Panc1 (cell line): ENCODE measurements around the gene PPP2R3B. TPM values are rescaled to one million over a fixed set of nuclear protein-coding genes. Genes with fewer than 3 reads are reported as not detected.

Experiments used
- ATAC-seq: fragments of 200-7000 bp; cut with Tn5 transposase; 2 replicates; pipeline ENCODE4 v1.9.1; 2020; ENCODE audit warnings: mild to moderate bottlenecking, moderate library complexity
- BruUV-seq: library from RNA; stranded (reverse); fragments of 400-500 nt; replicated peaks from 2 replicates; lab custom pipeline; 2021; lab: Mats Ljungman, UMichigan
- CTCF ChIA-PET: fragments of 300-600 bp; sonication (Branson Sonifier 250); formaldehyde crosslinking; loops from one replicate; lab custom pipeline; 2022; ENCODE audit warnings: antibody characterized with exemption; lab: Charles Lee
- POLR2A ChIA-PET: fragments of 300-600 bp; sonication (Branson Sonifier 250); formaldehyde crosslinking; loops from one replicate; lab custom pipeline; 2022; ENCODE audit warnings: antibody characterized with exemption; lab: Charles Lee
- DNase-seq: peaks from one replicate; pipeline ENCODE4 v3.0.0-alpha.2; 2010; ENCODE audit warnings: low read depth, low spot score
- H3K27ac ChIP-seq: 2 replicates; pipeline ENCODE4 v1.5.1; 2011; ENCODE audit warnings: mild to moderate bottlenecking, low read length, inconsistent platforms
- H3K27me3 ChIP-seq: fragments of 200-500 bp; sonication (Bioruptor generic); 2 replicates; pipeline ENCODE4 v1.6.0; 2014; ENCODE audit warnings: low read length, inconsistent platforms; ENCODE audit not compliant: control insufficient read depth, insufficient read depth
- H3K36me3 ChIP-seq: fragments of 200-500 bp; sonication (Bioruptor generic); 2 replicates; pipeline ENCODE4 v1.5.1; 2014; ENCODE audit warnings: inconsistent platforms, mild to moderate bottlenecking, low read length, moderate library complexity; ENCODE audit not compliant: control insufficient read depth, insufficient read depth
- H3K4me1 ChIP-seq: 2 replicates; pipeline ENCODE4 v1.5.1; 2011; ENCODE audit warnings: inconsistent platforms, mild to moderate bottlenecking, low read length, moderate library complexity; ENCODE audit not compliant: control insufficient read depth, insufficient read depth
- H3K4me3 ChIP-seq, 2 experiments: 2 replicates each; pipeline ENCODE4 v1.5.1; 2011 to 2012; ENCODE audit warnings: low read depth in 2 of 2, low read length in 2 of 2, mild to moderate bottlenecking in 2 of 2, inconsistent platforms in 1 of 2, moderate library complexity in 1 of 2
- H3K9me3 ChIP-seq: fragments of 200-500 bp; sonication (Bioruptor generic); 2 replicates; pipeline ENCODE4 v1.5.1; 2014; ENCODE audit warnings: low read depth, mild to moderate bottlenecking, inconsistent platforms, low read length, moderate library complexity; ENCODE audit not compliant: control insufficient read depth, insufficient read depth
- CTCF ChIP-seq: fragments of 450-650 bp; IDR thresholded peaks from 2 replicates; pipeline ENCODE4 v1.5.1; 2017; ENCODE audit warnings: mild to moderate bottlenecking
- POLR2AphosphoS5 ChIP-seq: IDR thresholded peaks from 2 replicates; pipeline ENCODE4 v1.6.1; 2012; ENCODE audit warnings: mild to moderate bottlenecking, low read depth, low read length, moderate library complexity
- REST ChIP-seq, 2 experiments: IDR thresholded peaks; 2 replicates each; pipeline ENCODE4 v1.6.1; 2011 to 2012; ENCODE audit warnings: low read depth in 2 of 2, control low read depth in 1 of 2, low read length in 1 of 2, mild to moderate bottlenecking in 1 of 2, moderate library complexity in 1 of 2; ENCODE audit not compliant: insufficient read depth in 1 of 2
- SIN3A ChIP-seq: IDR thresholded peaks from 2 replicates; pipeline ENCODE4 v1.6.1; 2012; ENCODE audit warnings: low read depth, mild to moderate bottlenecking, low read length, moderate library complexity, borderline replicate concordance; ENCODE audit not compliant: insufficient read depth
- TCF7L2 ChIP-seq: IDR thresholded peaks from 2 replicates; pipeline ENCODE4 v1.6.1; 2011; ENCODE audit warnings: mild to moderate bottlenecking, low read depth, low read length, inconsistent platforms
- in situ Hi-C: cut with HindIII; loops from 2 replicates; pipeline ENCODE4 v1.10.0; 2016; ENCODE audit warnings: low sequenced_read_pairs, low pct_unique_long_range_greater_than_20kb
- intact Hi-C: fragments of 100-400 bp; cut with micrococcal nuclease; formaldehyde crosslinking; loops from one replicate; pipeline ENCODE4 v1.10.0; 2022; ENCODE audit not compliant: unreplicated experiment
- total RNA-seq: library from RNA; stranded (reverse); gene quantifications from one replicate; pipeline ENCODE4 v1.2.1, GENCODE V29; 2021; ENCODE audit not compliant: unreplicated experiment

The PPP2R3B gene
- total RNA-seq, 1 experiment from 2014 or later: 19.2 TPM

GRCh38 chrX:431492-432111, 44.9 kb upstream of the PPP2R3B start:
- no peak for DNase-seq
- intact Hi-C loops: no loop called here
- no peaks in the 10 kb centered on the region for H3K36me3 ChIP-seq
- ATAC-seq: no peak
- no TSS peak for BruUV-seq
- ChIA-PET POLR2A (no interaction called here), CTCF (no interaction called here)
- in situ Hi-C loops: no loop called here
- TF ChIP-seq CTCF (no peak), POLR2AphosphoS5 (no peak), TCF7L2 (no peak), SIN3A (no peak), REST (IDR thresholded peaks at IDR 0.05; ENCODE audit: insufficient read depth in 1 of 2, low read depth in 2 of 2, low read length in 1 of 2) (no peak)
- no peaks in the 10 kb centered on the region for H3K9me3 ChIP-seq
- no peak overlapping the region for H3K27ac ChIP-seq
- no peak overlapping the region for H3K4me3 ChIP-seq
- H3K27me3 ChIP-seq: peaks cover 1% of the 10 kb centered on the region; the same call in 1 of the 2 replicates
- H3K4me1 ChIP-seq: no peaks in the 10 kb centered on the region

GRCh38 chrX:431056-431455, 44.3 kb upstream of the PPP2R3B start:
- Histone ChIP-seq H3K27ac (no peak overlapping the region), H3K9me3 (no peaks in the 10 kb centered on the region), H3K4me3 (no peak overlapping the region), H3K36me3 (no peaks in the 10 kb centered on the region), H3K4me1 (no peaks in the 10 kb centered on the region), H3K27me3 (peaks cover 2% of the 10 kb centered on the region; the same call in 1 of the 2 replicates)
- intact Hi-C loops: no loop called here
- ChIA-PET CTCF (no interaction called here), POLR2A (no interaction called here)
- in situ Hi-C loops: no loop called here
- DNase-seq: no peak
- TF ChIP-seq TCF7L2 (no peak), SIN3A (no peak), CTCF (no peak), REST (IDR thresholded peaks at IDR 0.05; ENCODE audit: insufficient read depth in 1 of 2, low read depth in 2 of 2, low read length in 1 of 2) (no peak), POLR2AphosphoS5 (no peak)
- no peak for ATAC-seq
- BruUV-seq: no TSS peak
